GM21515 (cell line): Measurements from ENCODE around the gene USP33.
A peak's percentile ranks its signal among the peaks of the same experiment; 100 is the strongest.
"Not testable (repeated sequence)": the region's sequence is repeated elsewhere in the genome, so short reads cannot be mapped to it uniquely, and the experiment has no call there.

Experiments used
- ATAC-seq: cut with Tn5 transposase; IDR thresholded peaks from one replicate; pipeline ENCODE4 v1.9.1; 2021; ENCODE audit not compliant: unreplicated experiment

Gene USP33

DNA sequence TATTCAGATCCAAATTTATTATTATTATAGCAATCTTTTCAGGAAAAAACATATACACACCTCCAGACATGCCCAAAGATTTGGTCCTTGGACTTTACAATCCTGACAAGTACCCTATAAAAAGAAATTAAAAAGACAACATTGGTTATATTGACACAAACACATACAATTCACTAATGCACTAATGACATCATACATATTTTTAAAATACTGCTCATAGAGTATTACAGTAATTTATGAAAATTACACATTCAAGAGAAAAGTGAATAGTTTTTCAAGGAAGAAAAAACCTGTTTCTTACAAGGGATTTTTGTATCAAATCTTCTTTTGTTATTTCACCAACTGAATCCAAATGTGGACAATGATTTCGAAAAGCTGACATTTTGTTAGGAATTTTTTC, 18.3 kb downstream of the USP33 start:
- ATAC-seq = no peak

DNA sequence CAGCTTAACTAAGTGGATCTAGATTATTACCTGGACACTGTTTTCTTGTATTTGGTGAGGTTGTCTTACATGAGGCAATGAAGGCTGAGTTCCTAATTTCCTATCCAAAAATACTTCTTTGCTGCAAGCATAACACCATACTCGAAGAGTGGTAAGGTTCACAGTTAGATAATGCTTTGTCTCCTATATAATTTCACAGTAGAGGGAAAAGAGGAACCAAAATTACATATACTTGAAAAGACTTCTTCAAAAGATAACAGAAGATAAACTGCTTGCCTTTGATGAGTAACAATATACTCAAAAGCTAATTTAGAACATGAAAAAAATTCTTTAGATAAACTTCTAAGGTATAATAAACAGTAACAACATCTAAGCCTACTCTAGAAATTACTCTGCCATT, 20.4 kb downstream of the USP33 start:
- no peak for ATAC-seq

DNA sequence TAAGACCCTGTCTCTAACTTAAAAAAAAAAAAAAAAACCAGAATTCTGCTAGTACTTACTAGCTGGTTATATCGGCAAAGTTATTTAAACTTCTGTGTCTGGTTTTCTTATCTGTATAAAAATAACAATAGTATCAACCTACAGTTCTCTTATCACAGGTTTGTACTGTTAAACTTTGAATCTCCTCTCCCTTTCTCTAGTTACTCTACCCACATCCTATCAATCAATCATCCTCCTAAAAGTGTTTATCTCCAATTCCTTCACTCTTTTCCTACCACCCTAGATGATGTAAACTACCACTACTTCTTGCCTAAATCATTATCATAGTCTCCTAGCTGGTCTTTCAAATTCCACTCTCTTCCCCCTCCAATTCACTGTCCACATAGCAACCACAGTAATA, 27.6 kb downstream of the USP33 start:
- ATAC-seq = no peak

DNA sequence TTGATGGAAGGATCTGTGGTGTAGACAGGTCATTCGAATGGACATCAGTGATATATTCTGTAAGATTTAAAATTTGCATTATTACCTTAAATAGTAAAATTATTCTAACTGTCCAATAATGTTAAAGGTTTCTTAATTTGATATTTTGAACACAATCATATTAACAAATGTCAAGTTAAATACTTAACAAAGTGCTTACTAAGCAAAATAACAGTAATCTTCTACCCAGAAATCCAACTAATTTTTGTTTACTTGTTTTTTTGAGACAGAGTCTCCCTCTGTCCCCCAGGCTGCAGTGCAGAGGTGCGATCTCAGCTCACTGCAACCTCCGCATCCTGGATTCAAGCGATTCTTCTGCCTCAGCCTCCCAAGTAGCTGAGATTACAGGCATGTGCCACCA, 33.9 kb downstream of the USP33 start:
- ATAC-seq = no peak

DNA sequence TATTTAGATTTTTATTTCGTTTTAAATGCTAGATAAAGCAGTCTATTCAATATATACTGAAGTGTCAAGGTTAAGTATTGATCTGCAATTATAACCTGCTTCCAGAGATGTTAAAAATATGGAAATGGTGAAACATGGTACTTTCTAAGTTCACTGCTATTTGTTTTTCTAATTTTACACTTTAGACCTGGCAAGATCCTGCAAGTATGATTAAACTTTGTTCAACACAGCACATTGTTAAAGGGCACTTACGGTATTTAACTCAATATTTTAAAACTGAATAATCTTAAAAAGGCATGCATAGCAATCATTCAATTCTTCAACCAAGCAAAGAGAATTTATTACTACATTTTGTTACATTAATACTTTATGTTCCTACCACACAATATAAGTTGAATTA, 41.5 kb downstream of the USP33 start:
- no peak for ATAC-seq

DNA sequence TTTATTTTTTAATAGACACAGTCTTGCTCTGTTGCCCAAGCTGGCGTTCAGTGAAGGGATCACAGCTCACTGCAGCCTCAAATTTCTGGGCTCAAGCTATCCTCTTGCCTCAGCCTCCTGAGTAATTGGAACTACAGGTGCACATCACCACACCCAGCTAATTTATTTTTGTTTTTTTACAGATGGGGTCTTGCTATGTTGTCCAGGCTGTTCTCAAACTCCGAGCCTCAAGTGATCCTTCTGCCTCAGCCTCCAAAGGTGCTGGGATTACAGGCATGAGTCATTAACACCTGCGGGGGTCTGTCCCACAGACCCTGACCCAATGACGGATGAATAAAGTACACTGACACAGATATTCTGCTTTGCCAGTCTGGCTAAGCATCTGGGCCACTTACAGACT, 43.6 kb downstream of the USP33 start:
- ATAC-seq = no peak

DNA sequence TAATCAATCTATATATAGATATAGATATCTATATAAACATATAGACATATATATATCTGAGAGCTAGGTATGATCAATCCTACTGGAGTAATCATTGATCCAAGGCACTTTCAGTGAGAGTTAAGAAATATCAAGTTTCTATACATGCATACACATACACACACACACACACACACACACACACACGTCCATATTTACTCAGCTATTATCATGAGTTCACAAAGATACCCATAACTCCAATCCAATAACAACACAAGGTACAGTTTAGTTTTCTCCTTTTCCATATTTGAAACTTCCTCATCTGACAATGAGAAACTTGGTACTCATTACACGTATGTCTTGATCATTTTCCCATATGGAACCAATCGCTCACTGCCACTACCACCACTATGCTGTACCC, 49.9 kb downstream of the USP33 start:
- no peak for ATAC-seq

DNA sequence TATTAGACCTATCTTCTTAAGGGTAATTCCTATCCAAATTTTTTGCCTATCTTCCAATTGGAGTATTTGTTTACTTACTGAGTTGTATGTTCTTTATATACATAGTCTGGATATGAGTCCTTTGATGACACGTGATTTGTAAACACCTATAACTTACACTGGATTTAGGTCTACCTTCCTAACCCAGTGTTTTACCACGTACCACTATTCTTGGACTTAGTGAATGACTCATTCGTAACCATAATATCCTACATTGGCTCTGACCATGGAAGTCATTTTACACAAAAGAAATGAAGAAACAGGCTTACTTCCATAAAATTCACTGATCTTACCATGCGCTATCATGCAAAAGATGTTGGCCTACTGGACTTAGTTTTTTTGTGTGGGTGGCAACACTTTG, 53.3 kb downstream of the USP33 start:
- no peak for ATAC-seq

DNA sequence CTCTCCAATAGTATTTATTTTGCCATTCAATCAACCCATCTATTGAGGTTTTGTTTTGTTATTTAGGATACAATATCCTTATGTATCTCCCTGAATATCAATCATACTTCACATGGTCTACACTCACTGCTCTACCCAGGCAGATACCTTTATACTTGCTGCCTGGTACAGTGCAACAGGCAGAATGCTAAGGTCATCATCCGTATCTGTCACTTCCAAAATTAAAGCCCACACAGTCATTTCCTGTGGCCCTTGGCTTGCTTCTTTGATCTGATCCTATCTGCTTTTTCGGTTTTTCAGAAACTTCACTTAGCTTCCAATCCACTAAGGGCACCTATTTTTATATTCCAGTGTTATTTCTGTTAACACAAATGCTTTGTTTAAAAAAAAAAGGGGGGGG, 54.9 kb downstream of the USP33 start:
- ATAC-seq = no peak

DNA sequence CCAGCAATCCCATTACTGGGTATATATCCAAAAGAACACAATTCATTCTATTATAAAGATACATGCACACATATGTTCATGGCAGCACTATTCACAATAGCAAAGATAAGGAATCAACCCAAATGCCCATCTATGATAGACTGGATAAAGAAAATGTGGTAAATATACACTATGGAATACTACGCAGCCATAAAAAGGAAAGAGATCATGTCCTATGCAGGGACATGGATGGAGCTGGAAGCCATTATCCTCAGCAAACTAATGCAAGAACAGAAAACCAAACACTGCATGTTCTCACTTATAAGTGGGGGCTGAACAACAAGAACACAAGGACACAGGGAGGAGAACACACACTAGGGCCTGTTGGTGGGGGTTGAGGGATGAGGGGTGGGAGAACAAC, 60.0 kb downstream of the USP33 start:
- not testable (repeated sequence) for ATAC-seq

DNA sequence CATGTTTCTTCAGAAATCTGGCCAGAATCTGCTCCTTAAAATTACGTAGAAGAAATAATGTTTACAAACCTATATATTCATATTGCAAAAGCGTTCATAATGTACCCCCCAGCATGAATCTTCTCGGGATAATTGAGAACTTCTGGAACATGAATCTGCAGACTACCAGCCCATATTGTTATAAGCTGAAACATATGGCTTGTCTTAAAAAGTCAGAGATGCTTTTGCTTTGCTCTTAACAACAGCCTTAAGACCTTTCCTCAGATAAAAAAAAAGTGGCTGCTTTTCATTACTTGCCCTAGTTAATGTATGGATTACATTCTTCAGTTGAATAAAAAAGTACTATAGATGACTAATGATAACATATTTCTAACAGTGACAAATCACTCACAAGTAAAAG, 62.2 kb downstream of the USP33 start:
- ATAC-seq = no peak

DNA sequence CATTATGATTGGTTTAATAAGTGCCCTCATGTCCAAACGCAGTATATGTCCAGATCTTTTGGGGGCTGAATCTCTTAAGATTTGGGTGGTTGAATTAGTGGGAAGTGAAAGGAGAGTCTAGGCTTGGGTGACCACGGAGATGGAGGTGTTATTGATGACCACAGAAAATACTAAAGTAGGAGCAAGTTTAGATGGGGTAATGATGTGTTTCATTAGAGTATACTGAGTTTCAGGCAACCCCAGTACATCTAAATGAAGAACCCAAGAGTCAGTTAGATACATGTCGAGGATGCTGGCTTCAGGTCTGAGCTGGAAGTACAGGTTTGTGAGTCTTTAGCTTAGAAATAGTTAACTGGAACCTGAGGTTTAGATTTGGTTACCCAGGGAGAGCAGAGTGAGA, 70.7 kb downstream of the USP33 start:
- no peak for ATAC-seq

DNA sequence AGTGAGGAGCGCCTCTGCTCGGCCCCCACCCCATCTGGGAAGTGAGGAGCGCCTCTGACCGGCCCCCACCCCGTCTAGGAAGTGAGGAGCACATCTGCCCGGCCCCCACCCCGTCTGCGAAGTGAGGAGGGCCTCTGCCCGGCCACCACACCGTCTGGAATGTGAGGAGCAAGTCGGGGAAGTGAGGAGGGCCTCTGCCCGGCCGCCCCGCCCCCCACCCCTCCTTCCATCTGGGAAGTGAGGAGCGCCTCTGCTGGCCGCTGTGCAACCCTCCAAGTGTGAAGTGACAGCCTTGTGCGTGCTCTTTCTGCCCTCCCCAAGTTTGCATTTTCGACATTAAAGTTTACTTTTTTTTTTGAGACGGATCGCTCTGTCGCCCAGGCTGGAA, 72.1 kb downstream of the USP33 start:
- ATAC-seq = no peak

DNA sequence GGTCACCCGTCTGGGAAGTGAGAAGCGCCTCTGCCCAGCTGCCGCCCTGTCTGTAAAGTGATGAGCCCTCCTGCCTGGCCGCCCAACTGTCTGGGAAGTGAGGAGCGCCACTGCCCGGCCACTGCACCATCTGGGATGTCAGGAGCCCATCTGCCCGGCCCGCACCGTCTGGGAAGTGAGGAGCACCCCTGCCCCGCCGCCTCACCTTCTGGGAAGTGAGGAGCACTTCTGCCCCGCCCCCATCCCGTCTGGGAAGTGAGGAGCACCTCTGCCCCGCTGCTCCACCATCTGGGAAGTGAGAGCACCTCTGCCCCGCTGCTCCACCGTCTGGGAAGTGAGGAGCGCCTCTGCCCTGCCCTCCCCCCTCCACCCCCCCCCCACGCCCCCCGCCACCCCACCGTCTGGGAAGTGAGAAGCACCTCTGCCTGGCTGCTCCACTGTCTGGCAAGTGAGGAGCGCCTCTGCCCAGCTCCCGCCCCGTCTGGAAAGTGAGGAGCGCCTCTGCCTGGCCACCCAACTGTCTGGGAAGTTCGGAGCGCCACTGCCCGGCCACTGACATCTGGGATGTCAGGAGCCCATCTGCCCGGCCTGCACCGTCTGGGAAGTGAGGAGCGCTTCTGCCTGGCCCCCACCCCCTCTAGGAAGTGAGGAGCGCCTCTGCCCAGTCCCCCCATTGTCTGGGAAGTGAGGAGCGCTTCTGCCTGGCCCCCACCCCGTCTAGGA, 72.7 kb downstream of the USP33 start:
- no peak for ATAC-seq

DNA sequence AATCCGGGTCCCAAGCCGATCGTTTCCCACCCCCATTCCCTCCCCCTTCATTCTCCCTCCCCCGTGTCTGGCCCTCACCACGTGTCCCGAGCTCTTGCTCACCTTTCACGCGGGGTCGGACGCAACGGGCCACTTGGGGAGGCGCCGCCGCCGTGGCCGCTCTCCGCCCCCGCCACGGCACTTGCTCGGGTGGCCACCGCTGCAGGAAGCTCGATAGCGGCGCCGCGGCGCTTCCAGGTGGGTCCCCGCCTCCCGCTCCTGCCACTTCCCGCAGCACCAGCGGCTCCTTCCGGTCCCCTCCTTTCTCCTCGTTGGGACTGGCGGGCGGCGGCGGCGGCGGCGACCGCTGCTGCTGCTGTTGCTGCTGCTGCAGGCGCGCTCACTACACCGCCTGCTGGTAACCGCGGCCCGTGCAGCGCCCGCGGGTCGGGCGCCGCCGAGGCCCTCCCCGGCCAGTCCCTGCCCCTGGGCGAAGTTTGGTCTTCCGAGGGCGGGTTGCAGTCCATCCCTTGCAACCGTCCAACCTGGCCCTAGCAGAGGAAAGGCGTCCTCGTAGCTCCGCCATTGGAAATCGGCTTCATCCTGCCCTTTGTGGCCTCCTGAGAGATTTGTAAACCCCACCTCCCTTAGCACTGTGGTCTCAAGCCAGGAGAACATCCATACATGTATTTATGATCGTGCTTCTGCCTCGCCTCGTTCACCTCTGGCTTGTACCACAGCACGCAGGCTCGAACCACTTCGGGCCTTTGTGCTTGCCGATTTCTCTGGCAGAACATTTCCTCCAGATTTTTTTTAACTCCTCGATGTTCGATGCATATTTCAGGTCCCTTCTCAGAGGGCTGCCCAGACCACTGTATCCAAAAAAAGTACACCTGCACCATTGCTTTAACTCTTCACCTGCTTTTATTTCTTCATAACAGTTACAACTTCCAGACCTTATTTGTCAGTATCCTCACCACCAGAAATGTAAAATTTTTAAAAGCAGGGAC, 76.2 kb downstream of the USP33 start:
- ATAC-seq = peak; percentile 78

DNA sequence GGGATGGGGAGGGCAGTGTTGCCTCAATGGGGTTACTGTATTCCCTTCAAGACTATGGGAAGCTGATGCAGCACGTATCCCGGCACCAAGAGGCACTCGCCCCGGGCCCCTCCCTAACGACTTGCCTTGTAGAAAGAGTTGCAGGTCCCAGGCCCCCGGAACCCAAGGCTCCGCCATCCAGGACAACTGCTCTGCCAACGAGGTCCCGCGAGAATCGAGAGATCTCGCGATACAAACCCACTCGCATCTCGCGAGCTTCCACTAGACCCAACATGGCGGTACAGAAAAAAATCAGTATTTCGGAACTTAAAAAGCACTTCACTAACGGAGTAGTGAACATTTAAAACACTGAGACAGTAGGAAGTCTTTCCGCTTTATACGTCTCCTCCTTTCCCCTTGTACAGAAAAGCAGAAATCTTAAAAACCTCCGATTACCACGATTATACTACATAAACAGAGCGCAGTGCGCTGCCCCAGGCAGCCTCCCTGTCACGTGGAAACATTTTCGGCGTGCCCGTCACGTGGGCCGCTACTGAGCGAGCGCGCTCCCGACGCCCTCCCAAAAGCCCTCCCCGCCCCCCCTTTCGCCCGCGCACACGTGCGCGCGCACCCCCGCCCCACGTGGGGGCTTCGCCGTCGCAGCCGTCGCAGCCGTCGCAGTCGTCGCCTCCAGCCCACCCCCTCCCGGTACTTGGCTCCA, 77.0 kb downstream of the USP33 start, which contains the start of gene ZZZ3:
TSS of gene ZZZ3 (minus strand) at position 199 of the 700 bp plus-strand sequence. CDS start 49,304 bp downstream, outside the sequence.
- ATAC-seq = peak; percentile 77

DNA sequence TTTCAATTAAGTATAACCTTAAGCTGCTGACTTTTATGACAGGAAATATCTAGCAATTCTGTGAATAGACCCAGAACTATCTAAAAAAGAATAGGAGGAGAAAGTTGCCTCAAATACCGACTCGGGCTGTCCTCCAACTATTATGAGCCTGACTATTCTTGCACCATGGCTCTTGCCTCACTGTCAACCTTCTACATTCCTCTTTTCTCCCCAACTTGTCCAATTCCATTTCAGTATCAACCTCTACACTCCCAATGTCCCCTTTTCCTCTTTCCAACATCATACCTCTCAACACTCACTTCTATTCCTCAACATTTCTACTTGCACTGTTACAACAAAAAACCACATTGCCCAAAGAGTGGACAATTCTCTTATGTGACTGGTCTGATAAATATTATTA, 79.5 kb downstream of the USP33 start:
- no peak for ATAC-seq

DNA sequence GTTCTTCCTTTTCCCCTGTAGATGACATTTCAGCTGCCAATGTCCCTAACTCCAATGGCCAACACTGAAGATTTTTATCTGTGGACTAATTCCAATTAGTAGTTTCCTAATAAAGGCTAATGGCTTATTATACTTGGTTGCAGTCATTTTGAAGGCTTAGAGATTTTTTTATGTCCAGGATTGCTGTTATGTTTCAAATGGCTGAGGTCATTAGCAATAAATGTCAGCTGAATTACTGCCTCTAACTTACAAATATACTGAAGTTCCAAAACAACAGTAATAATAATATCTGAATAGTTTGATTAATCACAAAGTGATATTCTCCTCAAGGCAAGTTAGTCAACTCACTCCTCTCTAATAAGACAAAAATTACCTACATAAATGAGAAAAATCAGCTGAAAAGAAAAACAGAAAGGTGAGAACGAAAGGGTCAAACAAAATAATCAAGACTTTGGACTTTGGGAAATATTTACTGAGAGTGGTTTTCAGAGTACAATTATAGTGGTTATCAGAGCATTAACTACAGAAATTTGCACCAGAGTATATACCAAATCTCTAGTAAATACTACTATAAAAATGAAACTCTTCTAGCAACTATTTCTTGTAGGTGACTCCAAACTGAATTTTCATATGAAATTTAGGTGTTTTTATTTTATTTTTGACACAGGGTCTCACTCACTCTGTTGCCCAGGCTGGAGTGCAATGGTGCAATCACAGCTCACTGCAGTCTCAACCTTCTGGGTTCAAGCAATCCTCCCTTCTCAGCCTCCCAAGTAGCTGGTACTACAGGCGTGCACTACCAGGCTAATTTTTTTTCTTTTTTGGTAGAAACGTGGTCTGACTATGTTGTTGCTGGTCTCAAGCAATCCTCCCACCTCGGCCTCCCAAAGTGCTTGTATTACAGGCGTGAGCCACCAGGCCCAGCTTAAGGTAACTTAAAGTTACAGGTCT, 80.7 kb downstream of the USP33 start:
- ATAC-seq = no peak

DNA sequence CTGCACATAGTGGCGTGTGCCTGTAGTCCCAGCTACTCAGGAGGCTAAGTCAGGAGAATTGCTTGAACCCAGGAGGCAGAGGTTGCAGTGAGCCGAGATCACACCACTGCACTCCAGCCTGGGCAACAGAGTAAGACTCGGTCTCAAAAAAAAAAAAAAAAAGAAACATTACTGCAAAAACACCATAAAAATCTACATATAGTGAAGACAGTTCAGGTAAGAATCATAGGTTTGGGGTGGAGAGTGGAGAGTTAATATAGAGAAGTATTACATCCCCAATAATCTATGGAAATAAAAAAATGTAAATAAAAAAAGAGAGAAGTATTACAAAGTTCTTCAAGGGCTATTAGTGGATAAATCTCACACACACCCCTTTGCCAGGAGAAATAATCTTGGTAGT, 84.8 kb downstream of the USP33 start:
- not testable (repeated sequence) for ATAC-seq

DNA sequence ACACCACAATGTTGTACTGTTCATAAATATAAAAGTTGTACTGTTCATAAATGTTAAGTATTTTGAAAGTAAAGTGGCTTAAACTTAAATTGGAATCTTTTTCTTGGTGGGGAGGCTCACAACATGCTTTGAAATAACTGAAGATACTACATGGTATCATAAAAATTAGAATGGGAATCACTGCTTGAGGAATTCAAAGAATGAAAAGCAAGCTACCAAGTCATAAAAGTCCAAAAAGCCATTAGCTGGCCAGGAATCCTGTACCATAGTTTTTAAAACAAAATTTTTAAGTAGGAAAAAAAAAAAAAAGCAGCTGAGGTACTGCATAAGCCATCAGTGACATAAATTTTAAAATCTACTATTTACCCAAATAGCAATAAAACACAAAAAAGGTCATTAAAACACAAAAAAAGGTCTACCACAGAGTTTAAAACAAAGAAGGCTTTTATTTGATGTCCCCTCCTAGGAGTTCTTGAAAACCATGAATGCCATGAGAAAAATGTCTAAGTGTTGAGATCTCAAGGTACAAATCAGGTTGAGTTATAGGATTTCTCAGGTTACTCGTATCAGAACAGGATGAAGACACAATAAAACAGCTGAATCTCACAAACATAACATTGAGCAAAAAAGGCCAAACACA, 85.8 kb downstream of the USP33 start:
- no peak for ATAC-seq
